Measurements from ENCODE around the gene OR10D3.
A peak's percentile ranks its signal among the peaks of the same experiment; 100 is the strongest.

OR10D3 gene

GRCh38 chr11:124195189-124195734 lies 12.1 kb downstream of the OR10D3 start:
- DNase-seq: peak; percentile 52

GRCh38 chr11:124197999-124198398 lies 14.9 kb downstream of the OR10D3 start:
- DNase-seq: no peak

DNA sequence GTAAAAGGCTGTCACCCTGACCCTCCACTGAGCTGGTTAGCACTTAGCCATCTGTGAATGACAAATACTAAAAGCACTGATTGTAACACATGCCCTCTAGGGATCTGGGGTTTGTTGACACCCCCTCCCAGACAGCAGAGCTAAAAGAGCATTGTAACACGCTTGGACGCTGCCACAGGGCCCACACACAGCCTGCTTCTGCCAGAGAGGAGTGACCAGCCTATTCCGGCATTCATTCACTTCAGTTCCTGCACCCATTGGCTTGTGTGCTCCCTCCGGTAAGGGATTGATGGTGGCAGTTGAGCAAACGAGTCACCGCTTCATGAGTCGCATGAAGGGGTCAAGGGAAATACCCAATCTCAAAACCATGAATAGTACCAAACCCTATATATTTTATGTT lies 15.8 kb downstream of the OR10D3 start:
- DNase-seq: no peak

GRCh38 chr11:124199702-124200101 lies 16.6 kb downstream of the OR10D3 start:
- DNase-seq: no peak

DNA sequence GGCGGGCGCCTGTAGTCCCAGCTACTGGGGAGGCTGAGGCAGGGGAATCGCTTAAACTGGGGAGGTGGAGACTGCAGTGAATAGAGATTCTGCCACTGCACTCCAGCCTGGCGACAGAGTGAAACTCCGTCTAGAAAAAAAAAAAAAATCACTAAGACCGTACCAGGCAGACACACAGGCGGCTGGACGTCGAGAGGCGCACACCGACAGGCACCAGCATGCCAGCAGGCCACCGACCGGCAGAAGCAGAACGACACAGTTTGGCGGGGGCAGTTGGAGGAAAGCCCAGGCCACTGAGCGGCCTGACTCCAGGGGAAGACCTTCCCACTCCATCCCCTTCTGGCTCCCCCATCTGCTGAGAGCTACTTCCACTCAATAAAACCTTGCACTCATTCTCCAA lies 17.5 kb downstream of the OR10D3 start:
- no peak for DNase-seq

GRCh38 chr11:124202951-124203350 lies 19.8 kb downstream of the OR10D3 start:
- DNase-seq: no peak

GRCh38 chr11:124204008-124204407 lies 20.9 kb downstream of the OR10D3 start:
- no peak for DNase-seq

DNA sequence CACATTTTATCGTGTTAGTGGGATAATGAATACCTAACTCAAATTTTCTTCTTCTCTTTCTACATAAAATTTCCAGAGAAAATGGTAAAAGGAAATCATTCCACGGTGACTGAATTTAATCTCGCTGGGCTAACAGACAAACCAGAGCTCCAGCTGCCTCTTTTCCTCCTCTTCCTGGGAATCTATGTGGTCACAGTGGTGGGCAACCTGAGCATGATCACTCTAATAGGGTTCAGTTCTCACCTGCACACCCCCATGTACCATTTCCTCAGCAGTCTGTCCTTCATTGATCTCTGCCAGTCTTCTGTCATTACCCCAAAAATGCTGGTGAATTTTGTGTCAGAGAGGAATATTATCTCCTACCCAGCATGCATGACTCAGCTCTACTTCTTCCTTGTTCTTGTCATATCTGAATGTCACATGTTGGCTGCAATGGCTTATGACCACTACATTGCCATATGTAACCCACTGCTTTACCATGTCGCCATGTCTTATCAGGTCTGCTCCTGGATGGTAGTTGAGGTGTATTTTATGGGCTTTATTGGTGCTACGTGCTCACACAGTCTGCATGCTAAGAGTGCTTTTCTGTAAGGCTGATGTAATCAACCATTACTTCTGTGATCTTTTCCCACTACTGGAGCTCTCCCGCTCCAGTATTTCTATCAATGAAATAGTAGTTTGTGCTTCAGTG lies 24.1 kb downstream of the OR10D3 start:
- peak; percentile 65 for DNase-seq

DNA sequence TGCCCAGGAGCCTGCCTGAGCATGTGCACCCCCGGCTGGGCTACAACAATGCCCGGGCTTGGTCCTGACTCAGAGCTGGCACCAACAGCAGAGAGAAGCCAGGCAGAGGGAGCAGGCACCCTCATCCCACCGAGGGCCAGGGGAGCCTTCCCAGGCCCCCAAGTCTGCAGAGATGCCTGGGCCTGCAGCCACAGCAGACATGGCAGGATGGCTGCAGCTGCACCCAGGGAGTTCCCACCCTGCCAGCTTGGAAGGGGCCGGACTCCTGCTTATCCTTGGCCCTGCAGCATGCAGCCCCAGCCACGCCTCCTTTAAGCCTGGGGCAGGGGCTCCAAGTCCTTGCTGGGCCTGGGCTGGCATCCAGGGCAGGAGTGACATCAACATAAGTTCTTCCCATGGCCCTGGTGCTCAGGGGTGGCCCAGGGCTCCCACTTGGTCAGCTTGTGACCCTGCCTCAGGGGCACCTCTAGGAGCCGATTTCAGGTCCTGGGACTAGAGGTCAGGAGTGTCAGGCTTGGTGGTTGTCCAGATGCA lies 26.7 kb downstream of the OR10D3 start:
- DNase-seq: no peak

GRCh38 chr11:124210421-124210820 lies 27.3 kb downstream of the OR10D3 start:
- no peak for DNase-seq

DNA sequence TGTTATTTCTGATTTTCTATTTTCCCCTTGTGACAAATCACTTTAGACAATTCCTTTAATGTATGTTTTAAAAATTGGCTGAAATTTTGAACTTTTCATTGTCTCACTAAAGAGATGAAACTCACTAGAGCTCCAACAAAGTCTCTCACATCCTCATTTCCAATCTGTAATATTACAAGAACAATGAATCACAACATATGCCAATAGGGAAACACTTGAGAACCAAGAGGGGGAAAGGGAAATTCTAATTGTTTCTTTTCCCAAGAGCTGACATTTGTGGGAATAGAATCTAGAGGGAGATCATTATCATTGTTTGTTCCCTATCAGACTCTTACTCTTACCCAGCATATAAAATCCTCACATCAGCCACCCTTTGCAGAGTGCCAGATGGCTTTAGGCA lies 28.2 kb downstream of the OR10D3 start:
- no peak for DNase-seq

- DNase-seq: no peak
These were observed 30.9 kb downstream of the OR10D3 start for GRCh38 chr11:124214027-124214426.

DNA sequence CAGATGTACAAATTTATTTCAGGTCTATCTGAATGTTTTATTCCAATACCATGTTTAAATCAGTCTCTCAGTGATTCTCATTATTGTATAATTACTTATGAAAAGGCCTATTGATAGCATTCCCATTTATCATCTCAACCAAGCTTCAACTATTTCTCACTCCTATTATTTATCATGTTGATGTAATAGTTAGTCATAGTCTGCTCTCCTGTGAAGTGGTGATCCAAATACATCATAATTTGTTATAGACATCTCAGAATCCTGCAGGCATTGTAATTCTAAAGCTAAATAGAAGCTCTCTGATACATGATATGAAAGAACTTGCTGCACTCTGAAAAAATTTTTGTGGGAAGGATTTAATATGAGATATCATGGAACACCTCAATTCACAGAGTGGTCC lies 36.0 kb downstream of the OR10D3 start:
- no peak for DNase-seq

DNA sequence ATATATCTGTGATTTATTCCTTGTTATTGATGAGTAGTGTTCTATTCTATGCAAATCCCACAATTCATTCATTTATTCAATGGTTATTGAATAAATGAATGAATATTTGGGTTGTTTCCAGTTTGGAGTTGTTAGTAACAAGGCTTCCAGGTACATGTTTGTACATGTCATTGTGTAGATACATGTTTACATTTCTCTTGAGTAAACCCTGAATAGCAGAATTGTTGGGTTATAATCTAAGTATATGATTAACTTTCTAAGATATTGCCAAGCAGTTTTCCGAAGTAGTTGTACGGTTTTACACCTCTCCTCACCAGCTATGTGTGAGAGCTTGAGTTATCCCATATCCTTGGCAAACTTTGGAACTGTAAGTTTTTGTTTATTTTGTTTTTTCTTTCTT lies 39.3 kb downstream of the OR10D3 start:
- no peak for DNase-seq

GRCh38 chr11:124224618-124225423 lies 41.7 kb downstream of the OR10D3 start:
- DNase-seq: peak; percentile 99

DNA sequence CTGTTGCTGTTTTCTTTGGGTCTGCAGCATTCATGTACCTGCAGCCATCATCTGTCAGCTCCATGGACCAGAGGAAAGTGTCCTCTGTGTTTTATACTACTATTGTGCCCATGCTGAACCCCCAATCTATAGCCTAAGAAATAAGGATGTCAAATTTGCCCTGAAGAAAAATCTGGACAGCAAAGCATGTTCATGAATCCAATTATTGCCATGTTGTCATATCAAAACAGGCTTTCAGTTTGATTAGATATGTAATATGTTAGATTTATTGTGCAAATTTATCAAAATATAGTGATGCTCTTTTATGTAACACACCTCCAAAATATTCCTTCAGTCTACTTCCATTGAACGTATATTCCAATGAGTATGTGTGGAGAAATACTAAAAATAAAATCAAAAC lies 42.3 kb downstream of the OR10D3 start:
- no peak for DNase-seq

DNA sequence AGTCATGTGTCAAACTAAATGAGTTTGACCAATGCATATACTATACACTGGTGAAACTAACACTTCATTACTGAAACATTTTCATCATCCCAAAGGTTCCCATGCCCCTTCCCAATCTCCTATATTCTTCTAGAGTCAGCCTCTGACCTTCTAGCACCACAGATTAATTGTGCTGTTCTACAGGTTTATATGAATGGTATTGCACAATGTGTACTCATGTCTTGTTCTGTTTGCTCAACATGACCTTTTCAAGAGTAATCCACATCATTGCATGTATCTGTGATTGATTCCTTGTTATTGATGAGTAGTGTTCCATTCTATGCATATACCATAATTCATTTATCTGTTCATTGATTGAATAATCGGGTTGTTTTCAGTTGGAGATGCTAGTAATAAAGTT lies 50.2 kb downstream of the OR10D3 start:
- no peak for DNase-seq

Data from GF-D8 (cell line).